ENCODE data around the gene TPCN2. TPM values are rescaled to one million over a fixed set of nuclear protein-coding genes. Genes with fewer than 3 reads are reported as not detected.

The TPCN2 gene
- total RNA-seq, 2 donors from 2014 or later, result 4.2 to 5.3 TPM

DNA sequence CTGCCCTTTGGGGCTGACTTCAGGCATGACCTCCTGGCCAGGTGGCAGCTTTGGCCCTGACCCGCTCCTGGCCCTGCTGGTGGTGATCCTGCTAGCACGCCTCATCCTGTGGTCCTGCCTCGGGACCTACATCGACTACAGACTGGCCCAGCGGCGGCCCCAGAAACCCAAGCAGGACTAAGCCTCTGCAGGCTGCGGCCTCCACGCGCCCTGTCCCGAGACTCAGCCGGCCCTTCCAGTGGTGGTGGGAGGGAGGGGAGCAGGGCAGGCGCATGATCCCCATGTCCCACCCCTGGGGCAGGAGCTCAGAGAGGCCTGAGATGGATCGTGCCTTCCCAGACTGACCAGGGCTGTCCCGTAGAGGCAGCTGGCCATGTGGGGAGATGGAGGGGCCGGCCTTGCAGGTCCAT, 109.1 kb downstream of the TPCN2 start:
- TF ChIP-seq, protein P1, sequence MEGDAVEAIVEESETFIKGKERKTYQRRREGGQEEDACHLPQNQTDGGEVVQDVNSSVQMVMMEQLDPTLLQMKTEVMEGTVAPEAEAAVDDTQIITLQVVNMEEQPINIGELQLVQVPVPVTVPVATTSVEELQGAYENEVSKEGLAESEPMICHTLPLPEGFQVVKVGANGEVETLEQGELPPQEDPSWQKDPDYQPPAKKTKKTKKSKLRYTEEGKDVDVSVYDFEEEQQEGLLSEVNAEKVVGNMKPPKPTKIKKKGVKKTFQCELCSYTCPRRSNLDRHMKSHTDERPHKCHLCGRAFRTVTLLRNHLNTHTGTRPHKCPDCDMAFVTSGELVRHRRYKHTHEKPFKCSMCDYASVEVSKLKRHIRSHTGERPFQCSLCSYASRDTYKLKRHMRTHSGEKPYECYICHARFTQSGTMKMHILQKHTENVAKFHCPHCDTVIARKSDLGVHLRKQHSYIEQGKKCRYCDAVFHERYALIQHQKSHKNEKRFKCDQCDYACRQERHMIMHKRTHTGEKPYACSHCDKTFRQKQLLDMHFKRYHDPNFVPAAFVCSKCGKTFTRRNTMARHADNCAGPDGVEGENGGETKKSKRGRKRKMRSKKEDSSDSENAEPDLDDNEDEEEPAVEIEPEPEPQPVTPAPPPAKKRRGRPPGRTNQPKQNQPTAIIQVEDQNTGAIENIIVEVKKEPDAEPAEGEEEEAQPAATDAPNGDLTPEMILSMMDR (IDR thresholded peaks at IDR 0.05), result no peak
- DNase-seq (ENCODE audit: low spot score), result no peak
- Histone ChIP-seq H3K27me3 (no peaks in the 10 kb centered on the region), H3K4me1 (peaks cover 0 to 45% of the 10 kb centered on the region in 2 donors), H3K4me3 (no peak overlapping the region), H3K27ac (peak overlapping the region; percentile 75 to 76), H3K9me3 (no peaks in the 10 kb centered on the region), H3K36me3 (no peaks in the 10 kb centered on the region)

DNA sequence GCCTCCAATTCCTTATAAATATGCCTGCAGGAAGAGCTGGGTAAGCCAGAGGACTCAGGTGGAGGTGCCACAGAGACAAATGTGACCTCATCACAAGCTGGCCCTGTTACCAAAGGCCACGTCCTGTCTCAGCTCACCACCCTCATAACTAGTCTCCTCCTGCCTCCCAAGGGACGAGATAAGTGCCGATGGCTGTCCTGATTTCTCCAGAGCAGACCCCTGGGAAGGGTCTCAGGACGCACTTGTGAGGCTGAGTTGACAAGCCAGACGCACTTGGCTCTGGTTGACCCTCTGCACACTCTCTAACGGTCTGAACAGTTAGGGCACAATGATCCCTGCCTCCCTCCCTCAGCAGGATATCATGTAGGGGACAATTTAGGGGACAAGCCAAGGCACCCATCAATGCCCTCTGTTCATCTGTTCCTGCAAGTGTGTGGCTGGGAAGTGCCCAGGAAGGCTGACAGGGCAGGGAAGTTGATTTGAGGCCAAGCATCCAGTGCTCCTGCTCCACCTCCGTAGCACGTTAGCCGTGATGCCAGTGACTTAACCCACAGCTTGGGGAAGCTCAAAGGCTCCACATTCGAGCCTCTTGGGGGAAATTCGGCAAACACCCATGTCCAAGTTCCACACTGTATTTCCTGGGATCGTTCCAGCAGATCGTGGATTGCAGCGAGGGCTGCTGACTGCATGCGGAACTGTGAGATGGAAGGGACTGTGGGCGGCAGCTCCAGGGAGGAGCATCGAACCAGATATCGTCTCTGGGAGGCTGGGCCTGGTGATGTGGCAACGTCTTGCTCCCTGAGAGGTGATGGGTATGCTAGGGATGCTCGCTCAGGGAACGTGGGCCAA, 109.8 kb downstream of the TPCN2 start:
- DNase-seq (ENCODE audit: low spot score), result no peak
- Histone ChIP-seq H3K27ac (no peak overlapping the region), H3K36me3 (no peaks in the 10 kb centered on the region), H3K27me3 (no peaks in the 10 kb centered on the region), H3K9me3 (peaks cover 0 to 3% of the 10 kb centered on the region in 2 donors), H3K4me1 (peaks cover 0 to 45% of the 10 kb centered on the region in 2 donors), H3K4me3 (no peak overlapping the region)
- TF ChIP-seq, protein P1 (IDR thresholded peaks at IDR 0.05), result no peak

DNA sequence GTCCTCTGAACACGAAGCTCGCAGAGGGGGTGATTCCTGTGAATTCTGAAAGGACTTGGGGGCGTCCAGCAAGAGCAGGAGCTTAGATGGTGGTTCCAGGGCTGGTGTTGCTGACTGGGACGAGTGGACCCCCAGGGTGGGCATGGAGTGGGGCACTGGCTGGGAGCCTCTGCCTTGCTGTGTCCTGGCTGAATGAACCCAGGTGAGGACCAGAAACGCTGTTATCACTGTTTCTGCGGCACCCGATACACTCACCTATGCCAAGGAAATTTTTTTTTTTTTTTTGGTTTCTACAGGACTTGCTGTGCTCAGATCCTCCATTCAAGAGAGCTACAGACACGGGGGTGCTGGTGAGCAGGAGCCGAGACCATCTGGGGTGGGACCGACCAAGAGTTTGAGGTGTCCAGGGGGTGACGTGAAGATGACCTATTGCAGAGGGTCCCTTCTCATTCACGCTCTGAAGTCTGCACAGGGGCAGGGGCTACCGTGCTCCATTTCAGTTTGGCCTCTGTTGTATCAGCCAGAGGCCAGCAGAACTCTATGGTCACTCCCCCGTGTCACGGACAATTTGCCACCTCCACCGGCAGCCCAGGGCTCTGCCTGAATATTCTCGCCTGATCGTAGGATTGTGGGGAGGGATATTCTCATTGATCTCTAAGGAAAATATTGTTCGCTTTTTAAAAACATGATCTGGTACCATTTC, 110.6 kb downstream of the TPCN2 start:
- H3K4me1 ChIP-seq, result peaks cover 0 to 45% of the 10 kb centered on the region in 2 donors
- no peak overlapping the region for H3K27ac ChIP-seq
- H3K27me3 ChIP-seq, result no peaks in the 10 kb centered on the region
- no peaks in the 10 kb centered on the region for H3K36me3 ChIP-seq
- peaks cover 0 to 8% of the 10 kb centered on the region in 2 donors for H3K9me3 ChIP-seq
- DNase-seq (ENCODE audit: low spot score), result no peak
- TF ChIP-seq, protein P1 (IDR thresholded peaks at IDR 0.05), result no peak
- no peak overlapping the region for H3K4me3 ChIP-seq

DNA sequence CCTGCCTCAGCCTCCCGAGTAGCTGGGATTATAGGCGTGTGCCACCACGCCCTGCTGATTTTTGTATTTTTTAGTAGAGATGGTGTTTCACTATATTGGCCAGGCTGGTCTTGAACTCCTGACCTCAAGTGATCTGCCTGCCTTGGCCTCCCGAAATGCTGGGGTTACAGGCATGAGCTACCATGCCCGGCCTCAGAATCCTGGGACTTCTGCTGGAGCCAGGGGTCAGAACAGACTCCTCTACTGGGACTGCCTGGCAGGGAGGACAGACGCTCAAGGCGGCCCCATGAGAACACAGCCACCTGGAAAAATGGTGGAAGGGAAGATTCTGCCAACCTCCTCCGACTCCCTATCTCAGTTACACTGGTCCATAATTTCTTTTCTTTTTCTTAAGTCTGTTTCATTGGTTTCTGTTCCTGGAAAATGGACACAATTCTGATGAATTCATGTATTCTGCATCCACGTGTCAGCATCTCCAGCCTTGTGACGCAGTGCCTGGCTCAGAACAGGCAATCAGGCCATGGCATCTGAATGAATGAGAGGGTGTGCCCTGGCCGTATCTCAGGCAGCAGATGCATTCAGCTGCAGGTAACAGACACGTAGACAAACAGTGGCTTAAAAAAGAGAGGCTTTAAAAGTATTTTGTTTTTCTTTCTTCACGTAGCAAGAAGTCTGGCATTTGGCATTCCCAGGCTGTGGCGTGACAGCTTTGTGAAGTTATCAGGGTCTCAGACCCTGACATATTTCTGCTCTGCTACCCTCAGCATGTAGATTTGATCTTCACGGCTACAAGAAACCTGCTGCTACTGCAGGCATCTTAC, 111.8 kb downstream of the TPCN2 start:
- Histone ChIP-seq H3K9me3 (peaks cover 0 to 8% of the 10 kb centered on the region in 2 donors), H3K4me1 (peaks cover 0 to 43% of the 10 kb centered on the region in 2 donors), H3K4me3 (no peak overlapping the region), H3K27ac (no peak overlapping the region), H3K36me3 (no peaks in the 10 kb centered on the region), H3K27me3 (no peaks in the 10 kb centered on the region)
- DNase-seq (ENCODE audit: low spot score), result no peak
- TF ChIP-seq, protein P1 (IDR thresholded peaks at IDR 0.05), result no peak

DNA sequence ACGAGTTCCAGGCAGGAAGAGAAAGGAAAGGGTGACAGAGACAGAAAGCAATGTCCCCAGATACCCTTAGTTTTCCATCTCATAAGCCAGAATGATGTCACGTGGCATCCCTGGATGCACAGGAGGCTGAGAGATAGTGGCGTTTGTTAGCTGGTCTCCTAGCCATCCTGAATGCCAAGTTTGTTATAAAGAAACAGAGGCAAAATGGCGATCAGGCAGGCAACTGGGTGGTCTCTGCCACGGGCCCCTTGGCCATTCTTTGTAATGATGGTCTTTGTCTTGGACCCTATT, 112.3 kb downstream of the TPCN2 start:
- no peak for DNase-seq (ENCODE audit: low spot score)
- Histone ChIP-seq H3K4me1 (peaks cover 0 to 40% of the 10 kb centered on the region in 2 donors), H3K27ac (peak overlapping the region in 1 of 2 donors; percentile 15), H3K36me3 (no peaks in the 10 kb centered on the region), H3K9me3 (peaks cover 0 to 8% of the 10 kb centered on the region in 2 donors), H3K4me3 (no peak overlapping the region), H3K27me3 (no peaks in the 10 kb centered on the region)
- TF ChIP-seq, protein P1 (IDR thresholded peaks at IDR 0.05), result no peak
